ENCODE data around the gene UNG.
A peak's percentile ranks its signal among the peaks of the same experiment; 100 is the strongest.

DNA sequence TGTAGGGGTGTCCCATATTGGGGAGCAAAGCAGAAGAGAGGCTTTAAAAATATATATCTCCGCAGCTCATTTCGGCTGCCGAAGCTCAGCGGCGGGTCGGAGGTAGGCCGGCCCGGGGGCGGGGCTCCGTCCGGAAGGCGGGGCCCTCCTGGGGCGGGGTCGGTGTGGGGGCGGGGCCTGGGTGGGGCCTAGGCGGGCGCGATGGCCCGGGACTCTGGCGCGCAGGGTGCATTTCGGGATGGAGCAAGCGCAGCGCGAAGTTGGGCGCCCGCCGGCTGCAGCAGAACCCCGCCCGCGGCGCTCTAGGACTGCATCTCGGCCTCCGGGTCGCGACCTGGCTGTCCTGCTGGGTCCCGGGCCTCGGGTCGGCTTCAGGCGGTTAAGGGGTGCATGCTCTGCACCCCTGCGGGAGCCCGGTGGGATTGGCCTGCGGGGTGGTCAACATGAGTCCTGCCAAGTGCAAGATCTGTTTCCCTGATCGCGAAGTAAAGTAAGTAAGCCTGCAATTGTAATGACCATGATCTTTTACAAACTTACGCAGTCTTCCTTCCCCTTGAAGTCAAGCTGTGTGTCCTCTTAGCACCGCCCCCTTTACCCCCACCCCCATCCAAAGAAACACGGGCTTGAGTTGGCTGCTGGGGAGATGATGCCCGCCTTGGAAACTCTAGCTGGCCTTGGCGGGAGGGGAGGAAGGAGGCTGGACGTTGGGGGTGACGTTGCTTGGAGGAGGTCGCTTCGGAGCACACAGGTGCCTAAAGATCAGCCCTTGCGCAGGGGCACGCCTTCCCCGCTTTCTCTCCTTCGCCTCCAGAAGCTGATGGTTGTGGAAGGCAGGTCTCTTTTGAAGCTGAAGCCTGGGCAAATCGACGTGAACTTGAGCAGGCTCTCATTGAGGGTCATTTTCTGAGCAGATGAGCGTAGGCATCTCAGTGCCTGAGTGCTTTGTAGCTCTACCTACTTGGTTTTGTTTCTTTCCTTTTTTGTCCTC is 57.3 kb downstream of the UNG start:
- TF ChIP-seq, protein P1, sequence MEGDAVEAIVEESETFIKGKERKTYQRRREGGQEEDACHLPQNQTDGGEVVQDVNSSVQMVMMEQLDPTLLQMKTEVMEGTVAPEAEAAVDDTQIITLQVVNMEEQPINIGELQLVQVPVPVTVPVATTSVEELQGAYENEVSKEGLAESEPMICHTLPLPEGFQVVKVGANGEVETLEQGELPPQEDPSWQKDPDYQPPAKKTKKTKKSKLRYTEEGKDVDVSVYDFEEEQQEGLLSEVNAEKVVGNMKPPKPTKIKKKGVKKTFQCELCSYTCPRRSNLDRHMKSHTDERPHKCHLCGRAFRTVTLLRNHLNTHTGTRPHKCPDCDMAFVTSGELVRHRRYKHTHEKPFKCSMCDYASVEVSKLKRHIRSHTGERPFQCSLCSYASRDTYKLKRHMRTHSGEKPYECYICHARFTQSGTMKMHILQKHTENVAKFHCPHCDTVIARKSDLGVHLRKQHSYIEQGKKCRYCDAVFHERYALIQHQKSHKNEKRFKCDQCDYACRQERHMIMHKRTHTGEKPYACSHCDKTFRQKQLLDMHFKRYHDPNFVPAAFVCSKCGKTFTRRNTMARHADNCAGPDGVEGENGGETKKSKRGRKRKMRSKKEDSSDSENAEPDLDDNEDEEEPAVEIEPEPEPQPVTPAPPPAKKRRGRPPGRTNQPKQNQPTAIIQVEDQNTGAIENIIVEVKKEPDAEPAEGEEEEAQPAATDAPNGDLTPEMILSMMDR (IDR thresholded peaks at IDR 0.05 in 2 of 3, conservative IDR thresholded peaks at IDR 0.05 in 1 of 3; ENCODE audit: borderline replicate concordance in 1 of 3, insufficient read depth in 1 of 3, low read depth in 2 of 3, low read length in 2 of 3), result no peak
- TF ChIP-seq SP1 (IDR thresholded peaks at IDR 0.05; ENCODE audit: low read depth), result peak; percentile 38; the same call in 1 of the 2 replicates
- peak; percentile 27 for TF ChIP-seq POLR2A (IDR thresholded peaks at IDR 0.05; ENCODE audit: borderline replicate concordance, extremely low read depth, insufficient read depth, insufficient read length)
- no peak; the same call in none of the 2 replicates for TF ChIP-seq MAX (IDR thresholded peaks at IDR 0.05)
- TF ChIP-seq RAD21 (IDR thresholded peaks at IDR 0.05; ENCODE audit: low read depth), result no peak
- TF ChIP-seq ZBTB33 (IDR thresholded peaks at IDR 0.05; ENCODE audit: extremely low read depth, insufficient replicate concordance, low read length), result no peak
- peak; percentile 48 for TF ChIP-seq POLR2AphosphoS5 (IDR thresholded peaks at IDR 0.05; ENCODE audit: low read depth, low read length)
- TF ChIP-seq FOSL1 (IDR thresholded peaks at IDR 0.05; ENCODE audit: low read depth), result no peak

Measured in HCT116 (cell line).